Suprapubic skin (tissue), 3 donors: Measurements from ENCODE around the gene LDAH.

Experiments used
- CTCF ChIP-seq, 2 donors: fragments of 200-600 bp in 1 of 2; fragments of 450-650 bp in 1 of 2; sonication (generic) in 1 of 2; IDR thresholded peaks; one replicate each; pipeline ENCODE4 v1.5.1; 2016 to 2019; ENCODE audit warnings: antibody characterized with exemption in 2 of 2, mild to moderate bottlenecking in 1 of 2, moderate library complexity in 1 of 2
- EP300 ChIP-seq: sonication (generic); formaldehyde crosslinking; IDR thresholded peaks from one replicate; pipeline ENCODE4 v1.6.1; 2017; ENCODE audit warnings: antibody characterized with exemption

DNA sequence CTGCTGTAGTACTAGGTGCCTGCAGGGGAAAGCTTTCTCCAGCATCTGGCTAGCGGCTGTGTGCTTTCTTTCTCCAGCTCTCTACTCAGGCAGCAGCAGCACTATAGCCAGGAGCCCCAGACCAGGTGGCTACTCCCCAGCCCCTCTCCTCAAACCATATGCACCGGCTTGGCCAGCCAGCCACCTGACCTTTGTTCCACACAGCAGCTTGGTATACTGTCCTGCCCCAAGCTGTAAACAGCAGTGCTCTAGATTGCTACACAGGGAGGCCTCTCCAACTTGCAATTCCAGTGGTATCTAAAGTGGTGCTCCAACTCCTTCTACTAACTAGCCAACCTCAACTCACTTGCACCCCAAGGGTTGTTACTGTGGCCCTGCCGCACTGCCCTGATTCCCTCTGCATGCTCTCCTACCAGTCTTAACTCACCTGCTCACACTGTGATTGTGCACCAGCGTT, 19.6 kb downstream of the LDAH start:
- TF ChIP-seq CTCF (IDR thresholded peaks at IDR 0.05) (no peak), EP300 (no peak)
